GM18505 (cell line): ENCODE results near the gene OBSCN.
A peak's percentile ranks its signal among the peaks of the same experiment; 100 is the strongest.
"Not testable (repeated sequence)": the region's sequence is repeated elsewhere in the genome, so short reads cannot be mapped to it uniquely, and the experiment has no call there.

Experiments
- ATAC-seq: cut with Tn5 transposase; IDR thresholded peaks from one replicate; pipeline ENCODE4 v1.9.1; 2021; ENCODE audit not compliant: unreplicated experiment
- POLR2A ChIP-seq: IDR thresholded peaks from 4 replicates; pipeline ENCODE4 v1.6.1; 2011; ENCODE audit warnings: borderline replicate concordance; ENCODE audit not compliant: insufficient read depth, insufficient read length; ENCODE audit errors: extremely low read depth

OBSCN gene

DNA sequence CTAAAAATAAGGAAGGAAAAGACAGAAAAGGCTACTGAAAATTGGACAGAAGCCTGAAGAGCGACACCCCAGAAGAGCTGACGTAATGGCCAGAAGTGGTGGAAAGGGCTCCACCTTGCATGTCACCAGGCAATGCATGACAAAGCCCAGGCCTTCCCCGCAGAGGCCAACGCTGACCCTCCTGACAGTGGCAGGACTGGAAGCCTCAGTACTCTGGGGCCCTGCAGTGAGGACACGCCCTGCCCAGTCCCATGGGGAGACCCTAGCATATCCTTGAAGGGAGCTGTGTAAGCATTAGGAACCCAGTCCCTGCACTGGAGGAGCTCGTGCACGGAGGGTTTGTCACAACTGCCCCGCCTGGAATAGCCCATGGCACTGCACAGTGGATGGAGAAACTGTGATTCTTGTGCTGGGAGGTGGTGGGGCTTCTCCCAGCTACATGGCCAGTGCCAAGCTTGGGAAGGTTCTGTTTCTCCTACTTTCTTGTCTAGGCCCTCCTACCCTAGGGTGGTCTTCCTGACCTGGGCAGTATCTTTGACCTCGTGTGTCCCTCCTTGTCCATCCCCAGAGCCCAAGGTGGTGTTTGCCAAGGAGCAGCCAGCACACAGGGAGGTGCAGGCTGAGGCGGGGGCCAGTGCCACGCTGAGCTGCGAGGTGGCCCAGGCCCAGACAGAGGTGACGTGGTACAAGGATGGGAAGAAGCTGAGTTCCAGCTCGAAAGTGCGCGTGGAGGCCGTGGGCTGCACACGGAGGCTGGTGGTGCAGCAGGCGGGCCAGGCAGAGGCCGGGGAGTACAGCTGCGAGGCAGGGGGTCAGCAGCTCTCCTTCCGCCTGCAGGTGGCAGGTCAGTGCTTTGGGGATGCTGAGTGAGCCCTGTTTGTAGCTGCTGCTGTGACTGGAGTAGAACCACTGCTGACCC, 60.4 kb downstream of the OBSCN start:
- TF ChIP-seq POLR2A = no peak

DNA sequence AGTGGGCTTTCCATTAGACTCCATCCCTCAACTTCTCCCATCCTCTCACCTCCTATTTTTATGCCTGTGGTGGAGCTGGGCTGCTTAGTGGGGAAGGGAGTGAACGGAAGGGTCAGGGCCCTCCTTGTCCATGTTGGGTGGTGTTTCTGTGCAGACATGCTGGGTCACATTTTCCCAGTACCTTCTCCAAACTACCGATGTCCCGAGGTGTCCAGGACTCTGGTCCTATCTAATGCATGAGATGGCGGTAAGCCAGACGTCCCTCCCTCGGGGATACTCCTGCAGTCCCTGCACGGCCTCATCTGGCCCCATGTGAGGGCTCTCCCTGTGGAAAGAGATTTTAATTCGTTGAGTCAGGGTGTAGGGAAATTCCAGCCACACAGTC, 61.0 kb downstream of the OBSCN start:
- TF ChIP-seq POLR2A = no peak
- no peak for ATAC-seq

More for the DNA sequence above, 60.4 kb downstream of the OBSCN start:
- no peak for ATAC-seq

DNA sequence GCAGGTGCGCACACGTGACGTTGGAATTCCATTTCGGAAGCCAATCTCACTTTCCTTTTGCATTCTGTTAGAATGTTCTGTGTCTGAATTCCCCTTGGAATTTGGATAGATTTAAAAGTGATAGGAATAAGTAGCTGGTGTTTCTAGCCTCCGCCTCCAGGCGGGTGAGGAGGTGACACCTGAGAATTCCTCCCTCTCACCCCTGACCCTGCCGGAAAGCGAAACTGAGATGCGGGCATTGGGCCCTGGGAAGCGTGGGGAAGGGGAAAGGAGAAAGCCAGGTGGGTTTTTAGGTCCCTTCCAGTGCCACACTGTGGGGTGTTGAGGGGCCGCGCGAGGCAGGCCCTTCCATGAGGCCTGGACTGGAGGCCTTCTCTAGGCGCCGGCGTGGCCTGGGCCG, 61.6 kb downstream of the OBSCN start:
- not testable (repeated sequence) for ATAC-seq

DNA sequence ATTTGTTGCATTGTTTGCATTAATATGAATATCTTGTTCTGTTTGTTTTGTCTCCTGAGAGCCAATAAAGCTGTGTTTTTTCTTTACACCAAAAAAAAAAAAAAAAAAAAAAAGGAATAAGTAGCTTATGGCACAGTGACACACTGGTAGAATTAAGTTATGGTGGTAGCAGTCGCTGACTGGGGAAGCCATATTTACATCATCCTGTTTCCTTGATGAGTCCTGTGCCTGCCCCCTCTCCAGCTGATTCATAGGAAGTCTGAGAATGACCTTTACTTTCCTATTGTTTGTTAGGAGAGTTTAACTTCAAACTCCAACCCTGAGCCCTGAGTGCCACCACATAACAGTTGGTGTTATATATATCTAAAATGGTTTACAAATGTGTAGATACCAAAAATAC, 62.2 kb downstream of the OBSCN start:
- ATAC-seq = no peak
- TF ChIP-seq POLR2A = no peak

DNA sequence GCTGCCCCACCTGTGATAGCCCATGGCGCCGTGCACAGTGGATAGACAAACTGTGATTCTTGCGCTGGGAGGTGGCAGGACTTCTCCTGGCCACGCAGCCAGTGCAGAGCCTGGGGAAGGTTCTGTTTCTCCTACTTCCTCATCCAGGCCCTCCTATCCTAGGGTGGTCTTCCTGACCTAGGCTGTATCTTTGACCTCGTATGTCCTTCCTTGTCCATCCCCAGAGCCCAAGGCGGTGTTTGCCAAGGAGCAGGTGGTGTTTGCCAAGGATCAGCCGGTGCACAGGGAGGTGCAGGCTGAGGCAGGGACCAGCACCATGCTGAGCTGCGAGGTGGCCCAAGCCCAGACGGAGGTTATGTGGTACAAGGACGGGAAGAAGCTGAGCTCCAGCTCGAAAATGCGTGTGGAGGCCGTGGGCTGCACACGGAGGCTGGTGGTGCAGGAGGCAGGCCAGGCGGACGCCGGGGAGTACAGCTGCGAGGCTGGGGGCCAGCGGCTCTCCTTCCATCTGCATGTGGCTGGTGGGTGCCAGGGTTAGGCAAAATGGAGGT, 63.9 kb downstream of the OBSCN start:
- TF ChIP-seq POLR2A = no peak
- ATAC-seq = no peak

DNA sequence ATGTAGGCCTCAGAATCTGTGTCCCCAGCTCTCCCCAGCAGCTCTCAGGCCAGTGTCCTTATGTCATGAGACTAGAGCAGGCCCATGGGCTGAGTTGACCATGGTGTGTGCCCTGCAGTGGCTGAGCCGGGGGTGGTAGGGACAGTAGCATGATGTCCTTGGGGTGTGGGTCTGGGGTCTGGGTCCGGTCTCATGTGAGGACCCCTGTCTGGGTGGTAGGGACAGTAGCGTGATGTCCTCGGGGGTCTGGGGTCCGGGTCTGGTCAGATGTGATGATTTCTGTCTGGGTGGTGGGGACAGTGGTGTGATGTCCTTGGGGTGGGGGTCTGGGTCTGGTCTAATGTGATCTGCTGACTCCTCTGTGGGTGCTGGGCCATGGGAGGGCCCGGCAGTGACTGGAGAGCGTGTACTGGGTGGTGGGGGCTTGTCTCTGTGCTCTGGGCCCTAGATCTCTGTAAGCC, 64.5 kb downstream of the OBSCN start:
- TF ChIP-seq POLR2A = no peak
- ATAC-seq = no peak

DNA sequence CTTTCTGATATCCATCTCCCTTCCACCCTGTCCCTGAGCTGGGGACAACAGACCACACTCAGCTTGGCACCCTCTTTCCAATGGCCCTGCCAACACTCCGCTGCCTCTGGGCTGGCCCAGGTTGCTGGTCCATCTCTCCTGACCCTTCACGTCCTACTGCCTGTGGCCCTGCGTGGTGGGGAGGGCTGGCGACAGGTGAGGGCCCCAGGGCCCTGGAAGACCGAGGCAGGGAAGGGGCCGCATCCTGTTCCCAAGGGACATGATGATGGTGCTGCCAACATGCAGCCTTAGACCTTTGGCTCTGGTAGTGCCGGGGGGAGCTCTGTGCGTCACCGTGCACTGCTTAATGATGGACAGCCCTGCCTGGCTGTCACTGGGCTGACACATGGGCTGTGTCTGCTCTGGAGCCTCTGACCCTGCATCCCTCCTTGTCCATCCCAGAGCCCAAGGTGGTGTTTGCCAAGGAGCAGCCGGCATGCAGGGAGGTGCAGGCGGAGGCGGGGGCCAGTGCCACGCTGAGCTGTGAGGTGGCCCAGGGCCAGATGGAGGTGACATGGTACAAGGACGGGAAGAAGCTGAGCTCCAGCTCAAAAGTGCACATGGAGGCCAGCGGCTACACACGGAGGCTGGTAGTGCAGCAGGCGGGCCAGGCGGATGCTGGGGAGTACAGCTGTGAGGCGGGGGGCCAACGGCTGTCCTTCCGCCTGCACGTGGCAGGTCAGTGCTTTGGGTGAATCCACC, 65.2 kb downstream of the OBSCN start:
- no peak for ATAC-seq
- no peak for TF ChIP-seq POLR2A

DNA sequence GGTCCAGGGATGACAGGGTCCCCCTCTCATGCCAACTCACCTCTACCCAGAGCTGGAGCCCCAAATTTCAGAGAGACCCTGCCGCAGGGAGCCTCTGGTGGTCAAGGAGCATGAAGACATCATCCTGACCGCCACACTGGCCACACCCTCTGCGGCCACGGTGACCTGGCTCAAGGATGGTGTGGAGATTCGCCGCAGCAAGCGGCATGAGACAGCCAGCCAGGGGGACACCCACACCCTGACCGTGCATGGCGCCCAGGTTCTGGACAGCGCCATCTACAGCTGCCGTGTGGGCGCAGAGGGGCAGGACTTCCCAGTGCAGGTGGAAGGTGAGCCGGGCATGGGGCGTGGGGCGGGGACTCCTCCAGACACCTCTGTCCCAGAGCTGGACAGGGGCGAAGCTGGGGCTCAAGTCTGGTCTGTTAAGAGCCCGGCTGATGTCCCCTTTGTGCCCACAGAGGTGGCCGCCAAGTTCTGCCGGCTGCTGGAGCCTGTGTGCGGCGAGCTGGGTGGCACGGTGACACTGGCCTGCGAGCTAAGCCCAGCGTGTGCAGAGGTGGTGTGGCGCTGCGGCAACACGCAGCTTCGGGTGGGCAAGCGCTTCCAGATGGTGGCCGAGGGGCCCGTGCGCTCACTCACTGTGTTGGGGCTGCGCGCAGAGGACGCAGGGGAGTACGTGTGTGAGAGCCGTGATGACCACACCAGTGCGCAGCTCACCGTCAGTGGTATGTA, 66.0 kb downstream of the OBSCN start:
- no peak for ATAC-seq

DNA sequence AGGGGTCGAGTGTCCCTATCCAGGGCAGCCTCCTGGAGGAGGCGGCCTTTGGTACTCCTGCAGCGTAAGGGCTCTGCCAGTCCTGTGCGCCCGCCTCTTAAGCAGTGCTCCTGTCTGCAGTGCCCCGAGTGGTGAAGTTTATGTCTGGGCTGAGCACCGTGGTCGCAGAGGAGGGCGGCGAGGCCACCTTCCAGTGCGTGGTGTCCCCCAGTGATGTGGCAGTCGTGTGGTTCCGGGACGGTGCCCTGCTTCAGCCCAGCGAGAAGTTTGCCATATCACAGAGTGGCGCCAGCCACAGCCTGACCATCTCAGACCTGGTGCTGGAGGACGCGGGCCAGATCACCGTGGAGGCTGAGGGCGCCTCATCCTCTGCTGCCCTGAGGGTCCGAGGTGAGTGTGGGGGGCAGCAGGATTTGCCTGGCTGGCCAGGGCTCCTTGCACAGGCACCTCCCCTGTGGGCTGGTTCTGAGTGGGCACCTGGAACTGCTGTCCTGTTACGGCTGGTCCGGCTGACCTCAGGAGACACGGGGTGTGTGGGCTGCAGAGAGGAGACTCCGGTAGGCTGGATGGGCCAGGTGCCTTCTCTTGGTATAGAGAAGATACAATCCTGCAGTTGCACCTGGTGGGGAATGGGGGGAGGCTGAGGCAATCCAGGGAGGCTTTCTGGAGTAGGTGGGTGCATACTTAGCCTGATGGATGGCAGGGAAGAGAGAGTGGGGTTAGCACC, 66.8 kb downstream of the OBSCN start:
- no peak for ATAC-seq

More for the DNA sequence above, 66.0 kb downstream of the OBSCN start:
- TF ChIP-seq POLR2A = no peak

DNA sequence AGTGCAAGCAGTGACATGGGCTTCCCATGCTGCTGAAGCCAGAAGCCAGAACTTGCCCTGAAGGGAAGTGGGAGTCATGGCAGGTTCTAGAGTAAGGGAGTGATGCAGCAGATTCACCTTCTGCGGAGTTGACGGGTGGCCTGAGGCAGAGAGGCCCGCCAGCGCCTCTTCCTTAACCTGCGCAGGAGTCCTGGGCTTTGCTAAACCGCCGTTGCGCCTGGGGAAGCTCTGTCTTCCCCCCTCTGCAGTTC, 67.3 kb downstream of the OBSCN start:
- ATAC-seq = no peak
- no peak for TF ChIP-seq POLR2A

More for the DNA sequence above, 66.8 kb downstream of the OBSCN start:
- no peak for TF ChIP-seq POLR2A

DNA sequence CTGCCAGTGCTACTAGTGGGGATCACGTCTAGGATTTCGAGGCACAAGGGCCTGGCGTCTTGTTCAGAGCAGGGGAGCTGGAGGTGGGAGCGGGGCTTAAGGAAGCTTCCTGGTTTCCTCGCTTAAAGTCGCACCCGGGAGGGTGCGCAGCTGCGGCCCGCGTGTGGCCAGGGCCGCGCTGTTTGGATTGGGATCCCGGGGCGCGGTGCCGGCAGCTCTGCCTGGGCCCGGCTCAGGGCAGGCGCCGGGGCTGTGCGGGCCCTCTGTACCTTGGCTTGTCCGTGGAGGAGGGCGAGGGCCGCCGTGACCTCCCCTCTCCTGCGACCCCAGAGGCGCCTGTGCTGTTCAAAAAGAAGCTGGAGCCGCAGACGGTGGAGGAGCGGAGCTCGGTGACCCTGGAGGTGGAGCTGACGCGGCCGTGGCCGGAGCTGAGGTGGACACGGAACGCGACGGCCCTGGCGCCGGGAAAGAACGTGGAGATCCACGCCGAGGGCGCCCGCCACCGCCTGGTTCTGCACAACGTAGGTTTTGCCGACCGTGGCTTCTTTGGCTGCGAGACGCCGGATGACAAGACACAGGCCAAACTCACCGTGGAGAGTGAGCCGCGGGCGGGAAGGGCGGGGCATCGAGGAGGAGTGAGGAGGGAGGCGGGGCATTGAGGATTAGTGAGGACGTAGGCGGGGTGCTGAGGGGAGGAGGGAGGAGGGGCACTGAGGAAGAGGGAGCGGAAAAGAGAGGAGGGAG, 67.8 kb downstream of the OBSCN start:
- TF ChIP-seq POLR2A = no peak
- ATAC-seq = peak; percentile 69

DNA sequence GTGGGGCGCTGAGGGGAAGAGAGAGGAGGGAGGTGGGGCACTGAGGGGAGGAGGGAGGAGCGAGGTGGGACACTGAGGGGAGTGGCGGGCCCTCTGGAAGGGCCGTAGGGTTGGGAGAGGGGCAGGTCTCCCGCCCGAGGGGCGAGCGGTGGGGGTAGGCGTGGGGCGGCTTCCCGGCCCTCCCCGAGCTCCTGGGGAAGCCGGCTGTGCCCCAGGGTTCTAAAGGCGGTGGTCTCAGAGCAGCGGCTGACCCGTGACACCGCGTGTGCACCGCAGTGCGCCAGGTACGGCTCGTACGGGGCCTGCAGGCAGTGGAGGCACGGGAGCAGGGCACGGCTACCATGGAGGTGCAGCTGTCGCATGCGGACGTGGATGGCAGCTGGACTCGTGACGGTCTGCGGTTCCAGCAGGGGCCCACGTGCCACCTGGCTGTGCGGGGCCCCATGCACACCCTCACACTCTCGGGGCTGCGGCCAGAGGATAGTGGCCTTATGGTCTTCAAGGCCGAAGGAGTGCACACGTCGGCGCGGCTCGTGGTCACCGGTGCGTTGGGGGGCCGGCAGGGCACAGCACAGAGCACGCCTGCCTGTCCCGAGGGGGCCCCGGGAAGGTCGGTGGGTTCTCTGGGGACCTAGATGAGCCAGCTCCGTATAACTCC, 68.5 kb downstream of the OBSCN start:
- no peak for TF ChIP-seq POLR2A
- ATAC-seq = peak; percentile 7

DNA sequence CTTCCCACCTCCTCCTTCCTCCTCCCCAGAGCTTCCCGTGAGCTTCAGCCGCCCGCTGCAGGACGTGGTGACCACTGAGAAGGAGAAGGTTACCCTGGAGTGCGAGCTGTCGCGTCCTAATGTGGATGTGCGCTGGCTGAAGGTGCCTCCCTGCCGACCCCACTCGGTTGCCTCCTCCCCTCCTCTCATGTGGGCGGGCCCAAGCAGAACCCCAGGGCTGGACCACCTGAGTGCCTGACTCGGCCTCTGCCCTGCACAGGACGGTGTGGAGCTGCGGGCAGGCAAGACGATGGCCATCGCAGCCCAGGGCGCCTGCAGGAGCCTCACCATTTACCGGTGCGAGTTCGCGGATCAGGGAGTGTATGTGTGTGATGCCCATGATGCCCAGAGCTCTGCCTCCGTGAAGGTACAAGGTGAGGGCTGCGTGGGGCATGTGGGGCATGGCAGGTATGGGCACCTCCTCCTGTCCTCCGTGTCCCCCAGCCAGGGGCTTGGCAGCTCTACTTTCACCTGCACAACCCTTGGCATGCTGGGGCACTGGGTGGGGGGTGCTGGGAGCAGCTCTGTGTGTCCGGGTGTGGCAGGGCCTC, 69.2 kb downstream of the OBSCN start:
- TF ChIP-seq POLR2A = no peak
- no peak for ATAC-seq
